Transverse colon (tissue), 4 donors: ENCODE data around the gene MAP2K5. TPM values are rescaled to one million over a fixed set of nuclear protein-coding genes. Genes with fewer than 3 reads are reported as not detected.

ENCODE experiments used
- DNase-seq: peaks from one replicate; pipeline ENCODE4 v3.0.0-alpha.2; 2019
- H3K27ac ChIP-seq, 4 donors: fragments of 200-600 bp; sonication (generic); 2 replicates each; pipeline ENCODE4 v1.5.1; 2016 to 2018; ENCODE audit warnings: inconsistent platforms in 4 of 4
- H3K27me3 ChIP-seq: fragments of 200-600 bp; sonication (generic); 2 replicates; pipeline ENCODE4 v1.5.1; 2017; ENCODE audit warnings: inconsistent platforms
- H3K36me3 ChIP-seq, 4 donors: fragments of 200-600 bp; sonication (generic); 2 replicates each; pipeline ENCODE4 v1.5.1; 2017 to 2019; ENCODE audit warnings: inconsistent platforms in 4 of 4
- H3K4me1 ChIP-seq, 4 donors: fragments of 200-600 bp; sonication (generic); 2 replicates each; pipeline ENCODE4 v1.5.1; 2017 to 2020; ENCODE audit warnings: inconsistent platforms in 4 of 4
- H3K4me3 ChIP-seq, 4 donors: fragments of 200-600 bp; sonication (generic); 1 replicate in 1 of 4; 2 replicates in 3 of 4; pipeline versions ENCODE4 v1.5.1 to v1.6.1; 2017 to 2019; ENCODE audit warnings: inconsistent platforms in 4 of 4
- H3K9me3 ChIP-seq, 2 donors: fragments of 200-600 bp; sonication (generic); 2 replicates each; pipeline ENCODE4 v1.5.1; 2017 to 2019; ENCODE audit warnings: inconsistent platforms in 2 of 2
- CTCF ChIP-seq, 5 experiments: fragments of 200-600 bp in 3 of 5; fragments of 450-650 bp in 2 of 5; sonication (generic) in 3 of 5; IDR thresholded peaks; 1 replicate in 2 of 5; 2 replicates in 3 of 5; pipeline ENCODE4 v1.5.1; 2016 to 2017; ENCODE audit warnings: antibody characterized with exemption in 5 of 5, inconsistent platforms in 3 of 5, mild to moderate bottlenecking in 2 of 5, moderate library complexity in 1 of 5
- EP300 ChIP-seq: sonication (generic); formaldehyde crosslinking; IDR thresholded peaks from one replicate; pipeline ENCODE4 v1.6.1; 2017; ENCODE audit warnings: antibody characterized with exemption, low read depth
- POLR2A ChIP-seq: fragments of 450-650 bp; IDR thresholded peaks from one replicate; pipeline ENCODE4 v1.6.1; 2016; ENCODE audit warnings: antibody characterized with exemption, mild to moderate bottlenecking, moderate library complexity
- POLR2AphosphoS5 ChIP-seq, 3 donors: sonication (generic); formaldehyde crosslinking; IDR thresholded peaks; one replicate each; pipeline ENCODE4 v1.6.1; 2016; ENCODE audit warnings: antibody characterized with exemption in 3 of 3
- WGBS, 2 donors: methylation state at CpG; one replicate each; pipeline ENCODE4 v1.1.5; 2018; ENCODE audit warnings: low coverage in 1 of 2; 5-methylcytosine and 5-hydroxymethylcytosine counted together
- in situ Hi-C, 4 donors: fragments of 200-750 bp; cut with MboI; loops; one replicate each; pipeline versions ENCODE4 v1.15.0 to v1.15.1; 2017; ENCODE audit warnings: low sequenced_read_pairs in 3 of 4, low pct_ligation_motif_present in 1 of 4, low pct_unique_long_range_greater_than_20kb in 1 of 4
- intact Hi-C: fragments of 100-400 bp; cut with DNase I; formaldehyde crosslinking; loops from one replicate; pipeline ENCODE4 v1.15.1; 2023; ENCODE audit warnings: low total_unique reads
- total RNA-seq, 4 donors: library from RNA; depleted of rRNA; stranded (reverse); fragments of >200 nt; gene quantifications; one replicate each; pipeline ENCODE4 v1.1.0, GENCODE V29; 2016

The MAP2K5 gene
- total RNA-seq, 4 donors from 2014 or later = 19.8 to 320 (median 21.1) TPM

- Histone ChIP-seq H3K27me3 (no peaks in the 10 kb centered on the region), H3K36me3 (no peaks in the 10 kb centered on the region)
Observed at GRCh38 chr15:67777773-67778172, 235.3 kb downstream of the MAP2K5 start.

GRCh38 chr15:67778968-67779548, 236.6 kb downstream of the MAP2K5 start:
- H3K27me3 ChIP-seq = no peaks in the 10 kb centered on the region
- WGBS, 2 donors = 83 to 94% methylated on average over 5 of the region's 5 CpGs
- no peaks in the 10 kb centered on the region for H3K4me1 ChIP-seq
- no peak overlapping the region for H3K27ac ChIP-seq
- in situ Hi-C loops (no loop called here), intact Hi-C loops (no loop called here)
- DNase-seq = no peak
- no peaks in the 10 kb centered on the region for H3K9me3 ChIP-seq
- H3K36me3 ChIP-seq = no peaks in the 10 kb centered on the region
- no peak overlapping the region for H3K4me3 ChIP-seq
- no peak for TF ChIP-seq CTCF (IDR thresholded peaks at IDR 0.05)
- TF ChIP-seq EP300 = no peak
- TF ChIP-seq POLR2AphosphoS5 (IDR thresholded peaks at IDR 0.05) = no peak
- no peak for TF ChIP-seq POLR2A

More at GRCh38 chr15:67777773-67778172, 235.3 kb downstream of the MAP2K5 start:
- H3K27ac ChIP-seq = no peak overlapping the region
- no peaks in the 10 kb centered on the region for H3K9me3 ChIP-seq
- in situ Hi-C loops (no loop called here), intact Hi-C loops (no loop called here)
- WGBS, 2 donors = 80 to 92% methylated on average over 2 of the region's 2 CpGs
- TF ChIP-seq EP300 (no peak), POLR2AphosphoS5 (IDR thresholded peaks at IDR 0.05) (no peak), CTCF (IDR thresholded peaks at IDR 0.05) (no peak), POLR2A (no peak)
- H3K4me1 ChIP-seq = no peaks in the 10 kb centered on the region
- DNase-seq = no peak
- H3K4me3 ChIP-seq = no peak overlapping the region

GRCh38 chr15:67779549-67780111, 237.1 kb downstream of the MAP2K5 start:
- in situ Hi-C loops (no loop called here), intact Hi-C loops (no loop called here)
- Histone ChIP-seq H3K27ac (no peak overlapping the region), H3K36me3 (no peaks in the 10 kb centered on the region), H3K9me3 (no peaks in the 10 kb centered on the region), H3K4me3 (no peak overlapping the region), H3K27me3 (no peaks in the 10 kb centered on the region), H3K4me1 (no peaks in the 10 kb centered on the region)
- DNase-seq = no peak
- no peak for TF ChIP-seq POLR2A
- no peak for TF ChIP-seq EP300
- TF ChIP-seq CTCF (IDR thresholded peaks at IDR 0.05) = no peak
- no peak for TF ChIP-seq POLR2AphosphoS5 (IDR thresholded peaks at IDR 0.05)
- WGBS, 2 donors = 29 to 91% methylated on average over 1 to 6 of the region's 6 CpGs

GRCh38 chr15:67781061-67781460, 238.6 kb downstream of the MAP2K5 start:
- H3K36me3 ChIP-seq = no peaks in the 10 kb centered on the region
- no peak for DNase-seq
- H3K9me3 ChIP-seq = no peaks in the 10 kb centered on the region
- no peaks in the 10 kb centered on the region for H3K27me3 ChIP-seq
- WGBS, 2 donors = 95 to 97% methylated on average over 3 of the region's 3 CpGs
- intact Hi-C loops = no loop called here
- no peak overlapping the region for H3K27ac ChIP-seq
- no peaks in the 10 kb centered on the region for H3K4me1 ChIP-seq
- no peak overlapping the region for H3K4me3 ChIP-seq
- TF ChIP-seq POLR2A (no peak), POLR2AphosphoS5 (IDR thresholded peaks at IDR 0.05) (no peak), EP300 (no peak), CTCF (IDR thresholded peaks at IDR 0.05) (no peak)
- in situ Hi-C loops = no loop called here
